Measurements from ENCODE around the gene CTXN2.

DNA sequence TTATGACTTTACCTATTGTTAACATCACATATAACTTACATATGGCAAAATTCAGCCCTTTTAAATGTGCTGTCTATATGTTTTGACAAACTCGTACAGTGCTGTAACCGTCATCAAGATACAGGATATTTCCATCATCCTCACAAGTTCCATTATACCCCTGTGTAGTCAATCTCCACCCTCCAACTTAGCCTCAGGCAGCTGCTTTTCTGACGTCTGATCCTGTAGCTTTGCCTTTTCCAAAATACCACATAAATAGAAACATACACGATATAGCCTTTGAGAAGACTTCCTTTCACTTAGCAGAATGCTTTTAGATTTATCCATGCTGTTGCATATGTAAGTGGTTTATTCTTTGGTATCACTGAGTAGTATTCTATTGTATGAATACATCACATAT is 61.7 kb downstream of the CTXN2 start:
- TF ChIP-seq CTCF (IDR thresholded peaks at IDR 0.05 in 8 of 11, conservative IDR thresholded peaks at IDR 0.05 in 3 of 11), result no peak
- no peak for TF ChIP-seq POLR2A (IDR thresholded peaks at IDR 0.05)
- no peak for TF ChIP-seq POLR2AphosphoS5 (IDR thresholded peaks at IDR 0.05)

All from spleen (tissue), 7 donors.